AG09319 (cell line): ENCODE measurements around the gene DNAJC11.

Experiments used
- DNase-seq: peaks from one replicate; pipeline ENCODE4 v3.0.0-alpha.2; 2010; ENCODE audit warnings: low read depth; ENCODE audit errors: extremely low read depth
- CTCF ChIP-seq: IDR thresholded peaks from 2 replicates; pipeline ENCODE4 v1.5.1; 2011; ENCODE audit warnings: low read depth, mild to moderate bottlenecking, inconsistent platforms, low read length, moderate library complexity

DNAJC11 gene

GRCh38 chr1:6623269-6623965 lies 78.2 kb downstream of the DNAJC11 start:
- no peak for DNase-seq
- no peak for TF ChIP-seq CTCF

GRCh38 chr1:6622396-6623152 lies 79.0 kb downstream of the DNAJC11 start:
- no peak for DNase-seq
- no peak for TF ChIP-seq CTCF

GRCh38 chr1:6621429-6622391 lies 79.9 kb downstream of the DNAJC11 start:
- TF ChIP-seq CTCF, result no peak
- no peak for DNase-seq

GRCh38 chr1:6619045-6619444 lies 82.6 kb downstream of the DNAJC11 start:
- no peak for DNase-seq
- no peak for TF ChIP-seq CTCF

GRCh38 chr1:6614929-6615785 lies 86.5 kb downstream of the DNAJC11 start:
- no peak for TF ChIP-seq CTCF
- DNase-seq, result no peak

GRCh38 chr1:6614019-6614928 lies 87.3 kb downstream of the DNAJC11 start:
- no peak for DNase-seq
- no peak for TF ChIP-seq CTCF
